Stimulated activated CD4-positive, alpha-beta T cell treated with anti-CD3 and anti-CD28 coated beads, TNF-alpha, amount 100 ng/mL, for 48 hours (primary cell): ENCODE data around the gene UQCRFS1.
"Not testable (repeated sequence)": the region's sequence is repeated elsewhere in the genome, so short reads cannot be mapped to it uniquely, and the experiment has no call there.

Experiments
- DNase-seq, 3 donors: peaks; one replicate each; pipeline ENCODE4 v3.0.0-alpha.2; 2020; ENCODE audit warnings: low read depth in 3 of 3

UQCRFS1 gene

GRCh38 chr19:29212648-29213573, at the start of gene UQCRFS1:
TSS of gene UQCRFS1 (minus strand) at chr19:29213151. CDS start at chr19:29213118, 33 bp downstream.
- peak; percentile 92 to 95 (median 93) for DNase-seq

DNA sequence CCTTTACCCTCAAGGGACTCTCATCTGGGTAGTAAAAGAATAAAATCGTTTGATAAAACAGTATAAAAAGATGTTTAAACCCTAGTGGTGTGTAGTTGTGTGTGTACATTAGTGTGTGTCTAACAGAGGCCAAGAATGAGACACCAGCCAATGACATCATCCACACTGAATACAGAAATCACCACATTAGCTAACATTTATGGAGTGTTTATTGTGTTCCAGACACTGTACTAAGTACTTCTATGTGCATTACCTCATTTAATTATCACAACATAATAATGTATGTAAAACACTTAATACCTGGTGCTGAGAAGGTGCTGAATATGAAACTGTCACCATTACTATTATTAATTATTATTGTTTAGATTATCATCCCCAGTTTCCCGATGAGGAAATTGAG, 49.1 kb upstream of the UQCRFS1 start:
- no peak for DNase-seq

GRCh38 chr19:29260477-29261317, 47.7 kb upstream of the UQCRFS1 start:
- DNase-seq, result peak in 2 of 3 donors; percentile 22 to 28

GRCh38 chr19:29259867-29260281, 46.9 kb upstream of the UQCRFS1 start:
- no peak for DNase-seq

DNA sequence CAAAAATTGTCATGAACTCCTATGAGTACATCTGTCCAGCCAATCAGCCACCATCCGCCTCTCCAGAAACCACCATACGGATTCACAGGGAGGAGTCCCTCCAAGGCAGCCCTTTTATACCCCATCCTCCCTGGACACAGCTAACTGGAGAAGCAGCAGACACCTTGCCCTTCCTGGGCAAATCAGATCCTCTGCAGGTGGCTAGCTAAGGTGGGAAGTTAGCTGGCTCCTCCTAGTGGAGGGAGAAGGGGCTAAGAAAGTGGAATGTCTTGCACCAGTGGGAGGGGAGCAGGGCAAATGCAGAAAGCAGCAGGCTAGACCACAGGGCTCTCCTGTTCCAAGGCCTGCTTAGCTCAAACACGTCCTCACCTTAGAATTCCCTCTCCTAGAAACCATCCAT, 46.2 kb upstream of the UQCRFS1 start:
- DNase-seq, result no peak

DNA sequence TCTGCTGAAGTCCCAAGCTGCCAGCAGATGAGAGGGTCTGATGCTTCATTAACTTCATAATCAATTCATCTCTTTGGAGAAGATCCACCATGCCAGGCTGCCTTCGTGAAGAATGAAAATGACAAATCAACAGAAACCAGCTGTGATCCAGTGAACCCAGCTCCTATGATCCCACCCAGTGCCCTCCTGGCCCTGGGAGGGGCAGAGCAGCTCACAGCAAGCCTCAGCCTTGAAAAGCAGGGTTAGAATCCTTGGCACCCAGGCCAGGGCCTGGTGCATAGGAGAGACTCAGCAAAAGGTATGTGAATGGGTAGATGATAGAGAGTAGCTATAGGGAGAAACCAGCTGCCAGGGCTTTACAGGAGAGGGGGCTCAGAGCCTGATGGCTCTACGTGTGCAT, 43.6 kb upstream of the UQCRFS1 start:
- no peak for DNase-seq

DNA sequence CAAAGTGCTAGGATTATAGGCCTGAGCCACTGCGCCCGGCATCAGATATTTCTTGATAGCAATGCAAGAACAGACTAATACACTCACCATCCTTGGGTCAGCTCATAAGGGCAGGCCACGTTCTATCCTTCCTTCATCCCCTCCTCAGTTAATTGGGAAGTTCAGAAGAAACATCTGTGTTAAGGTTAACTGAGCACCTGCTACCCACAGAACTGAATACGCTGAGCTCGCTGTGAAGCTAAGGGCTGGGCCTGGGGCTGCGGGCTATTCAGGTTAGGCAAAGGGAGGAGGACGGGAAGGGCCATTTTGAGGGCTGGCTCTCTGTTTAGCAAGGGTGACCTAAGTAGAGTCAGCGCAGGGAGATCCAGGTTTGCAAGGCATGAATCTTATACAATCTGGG, 43.0 kb upstream of the UQCRFS1 start:
- DNase-seq, result no peak

- DNase-seq, result no peak
Measured at GRCh38 chr19:29255006-29255405, 42.1 kb upstream of the UQCRFS1 start.

GRCh38 chr19:29249798-29250197, 36.8 kb upstream of the UQCRFS1 start:
- DNase-seq, result not testable (repeated sequence)

GRCh38 chr19:29248332-29248844, 35.4 kb upstream of the UQCRFS1 start:
- no peak for DNase-seq

GRCh38 chr19:29247872-29248271, 34.9 kb upstream of the UQCRFS1 start:
- no peak for DNase-seq

DNA sequence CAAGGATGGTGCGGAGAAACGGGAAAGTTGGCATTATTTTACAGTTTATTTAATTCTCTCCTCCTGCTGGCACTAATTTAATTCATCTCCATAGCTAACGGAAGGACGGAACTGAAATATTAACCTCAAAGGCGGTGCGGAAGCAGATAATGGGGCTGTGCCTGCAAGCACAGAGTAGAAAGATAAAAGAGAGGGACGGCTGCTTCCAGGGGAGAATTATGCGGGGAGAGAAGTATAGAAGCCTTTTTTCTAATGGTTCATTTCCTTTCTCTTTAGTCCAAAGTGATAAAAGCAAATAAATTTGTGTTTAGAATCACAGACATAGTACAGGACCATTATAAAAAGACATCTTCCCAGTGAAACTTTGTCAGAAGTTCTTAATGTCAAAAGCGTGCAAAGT, 34.5 kb upstream of the UQCRFS1 start:
- no peak for DNase-seq

- no peak for DNase-seq
Measured at GRCh38 chr19:29247051-29247450, 34.1 kb upstream of the UQCRFS1 start.

DNA sequence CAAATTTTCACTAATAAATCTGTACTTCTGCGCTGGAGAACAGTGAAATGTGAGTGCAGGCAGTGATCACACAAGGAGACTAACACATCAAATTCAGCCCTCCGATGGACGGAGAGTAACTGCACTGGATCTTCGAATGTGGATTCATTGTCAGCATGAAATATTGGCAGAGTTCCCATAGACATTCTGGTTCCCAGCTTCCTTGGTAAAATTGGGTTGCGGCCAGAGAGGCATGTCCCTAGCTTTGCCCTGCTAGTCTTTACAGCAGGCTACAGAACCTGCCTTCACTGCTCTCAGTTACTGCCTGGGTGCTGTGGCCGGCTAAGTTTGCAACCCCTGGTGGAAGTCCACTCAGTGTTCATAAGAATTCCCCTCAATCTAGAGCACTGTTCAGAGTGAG, 32.3 kb upstream of the UQCRFS1 start:
- no peak for DNase-seq

- no peak for DNase-seq
Measured at GRCh38 chr19:29241324-29241723, 28.4 kb upstream of the UQCRFS1 start.

DNA sequence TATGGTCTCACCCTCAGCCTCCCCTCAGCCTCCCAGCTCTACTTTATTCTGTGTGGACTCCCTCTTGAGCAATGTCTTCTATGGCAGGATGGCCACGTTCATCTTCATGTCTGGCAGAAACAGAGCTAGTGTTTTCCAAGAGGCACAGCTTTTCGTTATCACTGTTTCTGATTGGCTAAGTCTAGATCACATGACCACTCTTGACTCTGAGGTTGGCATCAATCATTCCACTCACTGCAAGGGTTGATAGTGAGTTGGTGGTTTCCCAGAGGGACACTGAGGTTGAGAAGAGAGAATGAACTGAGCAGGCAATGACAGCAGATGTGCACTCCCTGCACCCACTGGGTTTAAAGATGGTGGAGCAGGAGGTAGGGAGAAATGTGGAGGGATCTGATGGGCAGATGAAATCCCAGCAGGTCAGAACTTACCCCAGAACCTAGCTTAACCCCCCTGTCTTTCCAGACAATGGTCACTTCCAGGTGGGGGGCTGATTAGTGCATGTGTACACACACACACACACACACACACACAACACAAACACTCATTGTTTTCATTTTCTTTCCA, 26.3 kb upstream of the UQCRFS1 start:
- no peak for DNase-seq

DNA sequence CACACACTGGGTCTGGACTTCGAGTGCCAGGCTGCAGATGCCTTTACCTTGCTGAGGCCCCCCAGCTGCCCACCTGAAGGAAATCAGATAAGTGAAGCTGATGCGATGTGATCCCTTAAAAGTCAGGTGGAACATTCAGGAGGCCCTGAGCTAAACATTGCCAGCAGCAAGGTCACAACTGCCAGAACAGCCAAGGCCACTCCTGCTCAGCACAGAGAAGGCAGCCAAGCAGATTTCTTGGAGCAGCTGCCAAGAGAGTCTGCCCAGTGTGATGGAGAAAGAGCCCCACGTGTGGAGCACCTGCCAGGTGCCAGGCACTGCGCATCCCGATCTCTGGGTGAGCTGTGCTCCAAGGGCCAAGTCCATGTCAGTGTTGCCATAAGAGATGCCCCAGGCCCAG, 20.6 kb upstream of the UQCRFS1 start:
- no peak for DNase-seq

GRCh38 chr19:29232315-29232852, 19.4 kb upstream of the UQCRFS1 start:
- DNase-seq, result no peak

GRCh38 chr19:29231306-29231705, 18.4 kb upstream of the UQCRFS1 start:
- not testable (repeated sequence) for DNase-seq

DNA sequence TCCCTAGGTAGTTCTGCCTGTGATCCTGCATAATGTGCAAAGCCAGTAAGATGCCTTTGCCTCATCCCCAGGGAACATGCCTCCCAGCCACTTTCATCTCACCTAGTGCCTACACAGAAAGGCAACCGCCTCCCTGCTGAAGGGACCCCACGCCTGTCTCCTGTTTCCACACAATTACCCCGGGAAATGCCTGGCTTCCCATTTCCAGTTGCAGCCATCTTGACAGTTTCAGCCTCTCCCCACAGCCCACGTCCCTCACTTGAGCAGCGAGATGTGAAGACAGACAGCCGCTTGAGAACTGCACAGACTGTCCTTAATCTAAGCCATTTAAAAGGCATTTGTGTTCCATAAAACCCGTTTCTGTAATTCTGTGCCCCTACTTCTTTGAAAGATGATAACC, 4.7 kb upstream of the UQCRFS1 start:
- no peak for DNase-seq

DNA sequence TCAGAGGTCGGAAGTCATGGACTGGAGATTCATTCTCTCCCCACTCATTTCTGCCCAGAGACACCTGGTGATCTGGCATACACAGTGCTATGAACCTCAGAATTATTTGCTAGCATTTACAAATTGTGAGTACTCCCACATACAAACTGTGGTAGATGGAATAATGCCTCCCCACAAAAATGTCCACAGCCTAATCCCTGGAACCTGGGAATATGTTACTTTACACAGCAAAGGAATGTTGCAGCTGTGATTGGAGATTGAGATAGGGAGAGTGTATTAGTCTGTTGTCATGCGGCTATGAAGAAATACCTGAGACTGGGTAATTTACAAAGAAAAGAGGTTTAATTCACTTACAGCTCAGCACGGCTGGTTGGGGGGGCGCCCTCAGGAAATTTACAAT, 3.1 kb upstream of the UQCRFS1 start:
- no peak for DNase-seq

- no peak for DNase-seq
Measured at GRCh38 chr19:29215322-29215845, 2.4 kb upstream of the UQCRFS1 start.
